Stromal cell of bone marrow (primary cell): ENCODE measurements around the gene AFDN.

ENCODE experiments used
- DNase-seq: peaks from one replicate; pipeline ENCODE4 v3.0.0-alpha.2; 2012; ENCODE audit warnings: low read depth

Gene AFDN

GRCh38 chr6:167920165-167920564 lies 93.5 kb downstream of the AFDN start:
- DNase-seq, result no peak

DNA sequence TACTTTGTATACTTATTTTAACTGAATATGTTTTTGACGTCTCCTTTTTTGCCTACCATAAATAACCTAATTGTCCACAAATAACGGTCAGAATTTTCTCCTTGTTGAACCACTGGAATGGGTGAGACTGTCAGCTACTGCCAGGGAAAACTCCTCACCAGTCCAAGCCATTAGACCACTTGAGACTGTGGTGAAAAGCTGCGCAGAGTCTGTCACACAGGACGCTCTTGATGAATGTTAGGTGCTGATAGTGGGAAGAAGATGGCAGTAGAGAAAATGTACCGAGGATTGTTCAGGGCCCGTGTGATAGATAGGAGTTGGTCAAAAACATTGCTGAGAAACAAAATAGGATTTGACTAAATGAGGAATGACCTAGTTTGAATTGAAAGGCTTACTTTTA lies 95.1 kb downstream of the AFDN start:
- DNase-seq, result no peak

GRCh38 chr6:167925026-167925425 lies 98.3 kb downstream of the AFDN start:
- DNase-seq, result no peak

DNA sequence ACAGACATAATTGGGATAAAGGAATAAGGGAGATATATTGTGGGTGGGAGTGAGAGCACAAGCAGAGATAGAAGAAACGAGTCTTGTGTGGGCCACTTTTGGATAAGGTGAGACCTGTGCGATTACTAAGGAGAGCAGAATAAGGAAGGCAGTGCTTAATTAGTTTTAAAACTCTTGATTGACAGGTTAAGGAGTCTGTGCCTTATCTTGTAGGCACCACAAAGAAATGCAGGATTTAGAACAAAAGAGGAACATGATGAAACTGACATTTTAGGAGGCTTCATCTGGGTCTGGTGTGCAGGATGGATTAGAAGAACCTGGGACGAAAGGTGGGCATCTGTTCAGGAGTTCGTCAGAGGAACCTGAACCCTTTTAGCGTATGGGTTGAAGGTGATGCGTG lies 100.5 kb downstream of the AFDN start:
- no peak for DNase-seq

DNA sequence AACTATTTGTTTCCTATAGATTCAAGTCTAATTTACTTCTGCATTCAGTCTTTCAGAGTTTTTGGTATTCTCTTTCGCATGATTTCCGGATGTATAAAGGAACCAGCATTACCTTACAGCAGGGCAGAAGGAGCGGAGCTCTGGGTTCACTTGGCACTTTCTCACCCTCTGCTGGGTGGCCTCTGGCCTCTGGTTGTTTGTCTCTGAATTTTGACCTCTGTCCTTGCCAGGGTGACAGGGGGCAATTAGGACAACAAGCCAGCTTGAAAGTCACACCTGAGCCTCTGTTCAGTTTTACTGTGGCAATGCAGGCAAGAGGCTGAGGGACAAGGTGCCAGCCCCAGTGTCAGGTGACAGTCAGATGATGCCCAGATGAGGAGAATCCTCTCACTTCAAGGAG lies 101.4 kb downstream of the AFDN start:
- DNase-seq, result no peak

DNA sequence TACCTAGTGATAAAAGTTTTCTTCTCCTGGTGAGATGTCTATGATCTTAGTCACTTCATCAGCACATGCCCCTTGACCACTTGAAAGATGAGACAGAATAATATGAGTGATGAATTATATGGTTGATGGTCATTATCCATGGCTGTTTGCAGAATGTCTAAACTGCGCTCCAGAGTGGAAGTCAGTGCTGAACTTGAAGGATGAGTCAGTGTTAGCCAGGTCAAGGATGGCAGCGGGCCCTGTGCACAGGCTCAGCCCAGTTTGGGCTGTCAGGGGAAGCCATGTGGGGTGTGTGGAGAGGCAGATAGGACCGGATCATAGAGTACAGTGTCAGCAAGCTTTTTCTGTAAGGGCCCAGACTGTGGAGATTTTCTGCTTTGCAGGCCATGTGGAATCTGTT lies 103.6 kb downstream of the AFDN start:
- peak; percentile 10 for DNase-seq

- no peak for DNase-seq
Observed at GRCh38 chr6:167932468-167933276, 106.0 kb downstream of the AFDN start.

DNA sequence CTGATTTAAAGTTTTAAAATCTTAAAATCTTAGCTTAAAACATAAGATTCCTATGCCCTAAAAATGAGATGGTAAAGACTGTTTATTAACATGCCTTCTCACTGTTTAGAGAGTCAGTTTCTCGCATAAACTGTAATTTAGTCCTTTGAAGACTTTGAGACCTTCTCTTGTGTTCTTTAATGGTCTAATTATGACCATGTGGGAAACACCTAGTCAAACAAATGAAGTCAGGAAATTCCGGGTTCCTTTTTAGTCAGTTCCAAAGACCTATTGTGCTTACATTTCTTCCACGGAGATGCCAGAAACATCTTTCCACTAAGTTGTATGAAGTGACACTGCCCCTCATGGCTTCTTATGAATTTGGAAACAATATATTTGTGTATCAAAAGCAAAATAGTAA lies 106.6 kb downstream of the AFDN start:
- DNase-seq, result no peak

DNA sequence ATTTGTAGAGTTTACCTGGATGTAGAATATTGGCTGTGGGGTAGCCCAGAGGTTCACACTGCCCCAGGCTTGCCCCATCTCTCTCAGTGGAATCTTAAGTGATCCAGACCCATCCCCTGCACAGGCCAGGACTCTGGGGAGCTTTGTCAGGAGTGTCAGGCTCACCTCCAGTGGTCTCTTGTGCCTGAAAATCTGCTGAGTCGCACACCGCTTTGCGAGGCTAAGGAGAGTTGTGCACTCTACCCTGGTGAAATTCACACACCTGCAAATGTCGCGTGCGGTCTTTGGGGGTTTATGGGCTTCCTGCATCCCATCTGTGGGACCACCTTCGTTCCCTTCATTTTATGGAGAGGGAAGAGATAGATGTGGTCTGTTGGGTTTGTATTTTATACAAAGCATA lies 107.1 kb downstream of the AFDN start:
- DNase-seq, result no peak

DNA sequence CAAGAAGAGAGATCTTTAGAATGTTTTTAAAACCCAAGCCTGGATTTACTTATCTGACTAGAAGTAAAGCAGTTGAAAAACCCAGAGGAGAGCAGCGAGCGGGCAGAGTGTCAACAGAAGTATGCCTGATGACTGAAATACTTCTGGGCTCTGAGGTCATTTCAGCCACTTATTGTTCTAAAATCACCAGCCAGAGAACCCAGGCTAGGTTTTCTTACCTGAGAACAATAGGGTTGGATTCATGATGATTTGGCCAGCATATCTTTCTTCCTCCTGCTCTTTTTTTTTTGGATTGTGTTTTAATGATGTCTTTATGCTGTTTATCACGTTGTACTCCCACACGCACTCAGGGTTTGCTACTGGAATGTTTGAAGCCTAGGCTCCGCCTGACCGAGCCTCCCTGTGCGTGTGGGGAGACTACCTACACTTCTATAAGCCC lies 107.7 kb downstream of the AFDN start:
- DNase-seq, result no peak

DNA sequence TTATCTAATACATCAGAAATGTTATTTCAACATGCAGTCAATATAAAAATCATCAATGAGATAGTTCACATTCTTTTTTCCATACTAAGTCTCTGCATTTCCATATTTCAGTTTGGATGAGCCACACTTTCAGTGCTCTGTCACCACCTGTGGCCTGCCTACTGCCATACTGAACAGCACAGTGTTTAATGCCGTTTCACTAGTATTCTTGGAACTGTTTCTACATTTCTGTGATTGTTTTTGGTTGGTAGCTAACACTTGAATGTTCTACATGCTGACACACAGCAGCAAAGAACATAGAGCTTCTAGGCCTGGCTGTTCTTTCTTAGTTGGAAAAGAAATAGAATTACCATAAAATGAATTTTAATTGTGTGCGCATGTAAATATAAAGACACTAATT lies 109.3 kb downstream of the AFDN start:
- DNase-seq, result no peak

GRCh38 chr6:167937301-167937700 lies 110.6 kb downstream of the AFDN start:
- no peak for DNase-seq

DNA sequence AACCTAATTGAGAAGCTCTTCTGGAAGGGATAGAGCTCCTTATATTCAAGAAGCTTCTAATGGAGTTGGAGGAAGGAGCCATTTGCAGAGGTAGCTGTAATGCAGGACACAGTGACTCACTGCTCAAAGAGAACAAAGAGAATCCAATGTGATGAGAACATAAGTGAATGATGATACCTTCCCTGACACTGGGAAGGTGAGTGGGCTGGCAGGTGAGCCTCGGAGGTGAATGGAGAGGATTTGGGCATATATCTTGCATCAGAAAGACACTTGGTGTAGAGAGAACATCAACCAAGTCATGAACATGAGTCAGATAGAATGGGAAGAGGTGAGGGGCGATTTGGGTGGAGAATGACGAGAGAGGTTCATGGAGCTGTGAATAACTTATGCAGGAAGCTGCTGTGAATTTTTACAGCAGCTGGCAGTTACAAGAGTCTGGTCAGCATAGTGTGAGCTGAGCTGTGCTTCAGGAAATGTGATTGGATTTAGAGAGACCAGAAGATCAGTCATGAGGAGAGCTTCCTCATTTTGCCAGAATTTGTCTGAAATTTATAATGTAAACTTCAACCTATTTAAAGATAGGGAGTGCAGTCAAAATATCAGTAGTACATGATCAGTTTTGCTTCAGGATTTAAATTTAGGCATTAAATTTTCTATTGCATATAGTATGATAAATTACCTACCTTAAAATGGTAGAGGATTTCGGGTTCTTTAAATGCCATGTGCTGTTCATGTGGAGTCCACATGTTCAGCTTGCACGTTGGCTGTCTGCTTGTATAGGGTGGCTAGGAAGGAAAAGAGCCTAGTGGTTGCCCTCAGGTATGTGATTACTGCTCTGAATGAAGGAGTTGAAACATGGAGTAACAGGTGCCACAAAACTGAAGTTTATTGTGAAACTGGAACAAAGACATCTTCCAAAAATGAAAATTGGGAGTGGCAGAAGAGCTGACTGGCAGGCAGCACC lies 111.5 kb downstream of the AFDN start:
- no peak for DNase-seq

DNA sequence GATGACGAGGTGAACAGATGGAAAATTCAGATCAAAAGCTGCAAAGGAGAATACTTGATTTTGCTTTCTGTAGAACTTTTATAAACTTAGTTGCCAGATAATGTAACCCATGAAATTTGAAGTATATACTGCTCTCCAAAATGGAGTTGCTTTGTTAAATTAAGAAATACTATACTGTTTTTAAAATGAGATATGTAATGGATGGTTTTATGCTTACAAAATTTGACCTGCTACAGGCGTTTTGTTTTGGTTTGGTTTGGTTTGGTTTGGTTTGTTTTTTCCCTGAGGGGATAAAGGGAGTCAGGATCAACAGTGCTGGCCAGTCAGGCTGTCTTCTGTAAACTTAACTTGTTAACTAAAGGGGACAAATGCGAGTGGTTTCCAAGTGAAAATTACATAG lies 115.1 kb downstream of the AFDN start:
- DNase-seq, result no peak

- no peak for DNase-seq
Observed at GRCh38 chr6:167944130-167944529, 117.4 kb downstream of the AFDN start.

DNA sequence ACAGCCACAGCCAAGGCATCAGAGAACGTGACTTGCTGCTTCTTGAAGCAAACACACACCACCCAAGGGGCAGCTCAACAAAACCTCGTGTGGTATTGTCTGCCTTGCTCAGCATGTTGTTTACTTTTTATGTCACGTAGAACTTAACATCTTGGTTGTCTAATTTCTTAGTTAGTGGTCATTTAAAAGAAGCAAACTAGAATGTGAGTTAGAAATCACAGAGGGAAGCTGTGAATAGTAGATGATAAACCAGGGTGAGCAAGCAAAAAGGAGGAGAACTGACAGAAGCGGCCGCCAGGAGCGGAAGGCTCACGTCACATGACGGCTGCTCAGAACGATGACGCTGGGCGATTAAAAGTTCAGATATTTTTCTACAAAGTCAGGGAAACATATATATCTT lies 119.3 kb downstream of the AFDN start:
- DNase-seq, result no peak

DNA sequence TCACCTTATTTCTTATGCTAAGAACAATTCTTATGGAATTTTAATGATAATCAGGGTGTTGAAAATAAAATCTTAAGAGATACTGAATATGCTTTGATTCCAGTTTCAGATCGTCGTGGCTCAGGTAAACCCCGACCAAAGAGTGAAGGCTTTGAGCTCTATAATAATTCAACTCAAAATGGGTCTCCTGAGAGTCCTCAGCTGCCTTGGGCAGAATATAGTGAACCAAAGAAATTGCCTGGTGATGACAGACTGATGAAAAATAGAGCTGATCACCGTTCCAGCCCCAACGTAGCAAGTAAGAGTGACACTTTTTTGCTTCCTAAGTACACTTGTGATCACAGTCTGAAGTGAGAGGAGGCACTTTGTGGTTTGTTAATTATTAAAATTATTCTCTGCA lies 119.9 kb downstream of the AFDN start:
- DNase-seq, result no peak

DNA sequence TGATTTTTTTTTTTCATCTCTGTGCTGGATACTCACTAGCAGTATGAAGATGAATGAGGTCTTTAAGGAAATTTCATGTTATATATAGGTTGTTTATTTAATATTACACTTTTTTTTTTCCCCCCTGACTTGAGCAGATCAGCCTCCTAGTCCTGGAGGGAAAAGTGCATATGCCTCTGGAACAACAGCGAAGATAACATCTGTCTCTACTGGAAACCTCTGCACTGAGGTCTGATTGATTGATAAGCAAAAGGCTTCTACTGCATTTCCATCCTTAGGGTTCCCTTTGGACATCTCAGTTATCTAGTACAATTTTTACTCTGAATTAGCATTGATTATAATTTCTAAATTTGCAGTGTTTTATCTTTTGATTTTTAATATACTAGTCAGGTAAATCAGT lies 121.0 kb downstream of the AFDN start:
- no peak for DNase-seq

- no peak for DNase-seq
Observed at GRCh38 chr6:167948716-167949115, 122.0 kb downstream of the AFDN start.

GRCh38 chr6:167949121-167949684 lies 122.5 kb downstream of the AFDN start:
- DNase-seq, result no peak

DNA sequence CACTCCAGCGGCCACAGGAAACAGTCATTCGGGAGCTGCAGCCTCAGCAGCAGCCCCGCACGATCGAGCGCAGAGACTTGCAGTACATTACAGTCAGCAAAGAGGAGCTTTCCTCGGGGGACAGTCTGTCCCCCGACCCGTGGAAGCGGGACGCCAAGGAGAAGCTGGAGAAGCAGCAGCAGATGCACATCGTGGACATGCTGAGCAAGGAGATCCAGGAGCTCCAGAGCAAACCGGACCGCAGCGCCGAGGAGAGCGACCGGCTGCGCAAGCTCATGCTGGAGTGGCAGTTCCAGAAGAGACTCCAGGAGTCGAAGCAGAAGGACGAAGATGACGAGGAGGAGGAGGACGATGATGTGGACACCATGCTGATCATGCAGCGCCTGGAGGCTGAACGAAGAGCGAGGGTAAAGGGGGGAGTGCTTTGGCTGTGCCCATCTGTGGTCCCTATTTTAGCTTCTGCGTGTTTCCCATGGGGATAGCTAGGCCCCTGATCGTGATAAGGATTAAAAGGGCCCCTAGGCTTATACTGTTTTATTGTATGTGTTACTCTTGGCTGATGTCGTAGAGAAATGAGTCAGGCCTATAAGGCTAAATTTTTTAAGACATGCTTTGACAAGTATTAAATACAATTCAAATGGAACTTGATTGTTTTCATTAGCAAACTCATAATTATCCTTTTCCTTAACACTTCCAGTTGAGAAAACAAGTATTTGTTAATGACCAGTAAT lies 125.2 kb downstream of the AFDN start:
- no peak for DNase-seq

DNA sequence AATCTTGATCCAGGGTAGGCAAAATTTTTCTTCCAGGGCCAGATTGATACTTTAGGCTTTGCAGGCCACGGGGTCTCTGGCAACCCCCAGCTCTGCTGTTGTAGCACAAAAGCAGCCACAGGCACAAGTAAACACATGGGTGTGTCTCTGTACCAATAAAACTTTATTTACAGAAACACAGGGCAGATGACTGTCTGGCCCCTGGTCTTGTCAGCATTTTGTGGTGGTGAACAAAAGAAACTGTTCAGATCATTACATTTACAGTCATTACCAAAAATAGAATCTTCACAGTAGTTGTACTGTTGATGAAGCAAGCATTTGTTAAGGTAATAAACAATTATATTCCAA lies 125.8 kb downstream of the AFDN start:
- DNase-seq, result no peak
